Measurements from ENCODE around the gene ASCL3. TPM values are rescaled to one million over a fixed set of nuclear protein-coding genes. Genes with fewer than 3 reads are reported as not detected.

ASCL3 gene
- total RNA-seq, 1 experiment from 2014 or later = not detected

DNA sequence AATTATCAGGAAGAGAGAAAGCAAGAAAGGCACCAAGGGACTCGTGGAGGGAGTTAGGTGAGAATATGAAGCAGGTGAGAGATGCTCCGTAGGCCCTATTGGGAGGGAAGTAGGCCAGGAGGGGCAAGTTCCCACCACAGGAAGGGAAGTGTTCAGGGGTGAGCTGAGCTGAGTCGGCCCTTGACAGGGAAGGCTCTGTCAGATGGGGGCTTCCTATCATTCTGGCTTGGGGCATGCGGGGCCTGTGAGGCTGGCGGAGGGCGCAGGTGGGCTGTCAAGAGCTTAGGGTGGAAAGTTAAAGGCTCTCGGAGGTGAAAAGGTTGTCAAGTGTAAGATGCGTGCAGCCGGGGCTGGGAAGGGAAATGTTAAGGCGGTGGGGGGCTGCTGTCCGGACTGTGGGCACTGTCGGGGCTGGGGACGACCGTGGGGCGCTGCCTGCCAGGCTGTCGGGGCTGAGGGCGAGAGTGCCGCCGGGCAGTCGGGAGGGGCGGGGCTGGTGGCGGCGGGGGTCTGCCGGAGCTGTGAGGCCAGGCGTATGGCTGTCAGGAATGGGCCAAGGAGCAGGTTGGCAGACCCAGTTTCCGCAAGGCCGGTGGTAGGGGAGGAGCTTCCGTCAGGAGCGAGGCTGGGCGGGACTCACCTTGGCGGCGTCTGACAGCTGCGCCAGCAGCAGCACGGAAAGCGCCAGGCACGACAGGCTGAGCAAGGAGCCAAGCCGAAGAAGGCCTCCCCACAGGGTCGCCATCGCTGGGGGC lies 20.9 kb upstream of the ASCL3 start:
- POLR2A ChIA-PET (ENCODE audit: low non-redundant PET) = no interaction called here
- Histone ChIP-seq H3K36me3 (ENCODE audit: insufficient read depth, low read length, poor library complexity, severe bottlenecking) (no peaks in the 10 kb centered on the region), H3K27me3 (replicated peaks; ENCODE audit: insufficient read depth, low read depth, low read length, poor library complexity) (no peaks in the 10 kb centered on the region), H3K9me3 (ENCODE audit: low read depth, low read length, poor library complexity, severe bottlenecking) (no peaks in the 10 kb centered on the region), H3K4me3 (ENCODE audit: low read depth, low read length, poor library complexity, severe bottlenecking) (peak overlapping the region; percentile 92), H3K4me1 (ENCODE audit: insufficient read depth, low read length, poor library complexity, severe bottlenecking) (no peaks in the 10 kb centered on the region), H3K27ac (ENCODE audit: low read depth, low read length, poor library complexity, severe bottlenecking) (peak overlapping the region; percentile 73)
- CTCF ChIA-PET = no interaction called here
- intact Hi-C loops (cut with micrococcal nuclease; ENCODE audit: unreplicated experiment) = loop anchor here (2.0 to 10.0 kb wide), 2 partner anchors 53 to 279 kb away; partner anchors contain the start of genes AKIP1, RPL27A and TRIM66
- no peak for DNase-seq (ENCODE audit: low spot score)
- no peak for TF ChIP-seq EZH2 (IDR thresholded peaks at IDR 0.05; ENCODE audit: borderline replicate concordance, low read depth, low read length, poor library complexity, severe bottlenecking)
- TF ChIP-seq, protein P1, sequence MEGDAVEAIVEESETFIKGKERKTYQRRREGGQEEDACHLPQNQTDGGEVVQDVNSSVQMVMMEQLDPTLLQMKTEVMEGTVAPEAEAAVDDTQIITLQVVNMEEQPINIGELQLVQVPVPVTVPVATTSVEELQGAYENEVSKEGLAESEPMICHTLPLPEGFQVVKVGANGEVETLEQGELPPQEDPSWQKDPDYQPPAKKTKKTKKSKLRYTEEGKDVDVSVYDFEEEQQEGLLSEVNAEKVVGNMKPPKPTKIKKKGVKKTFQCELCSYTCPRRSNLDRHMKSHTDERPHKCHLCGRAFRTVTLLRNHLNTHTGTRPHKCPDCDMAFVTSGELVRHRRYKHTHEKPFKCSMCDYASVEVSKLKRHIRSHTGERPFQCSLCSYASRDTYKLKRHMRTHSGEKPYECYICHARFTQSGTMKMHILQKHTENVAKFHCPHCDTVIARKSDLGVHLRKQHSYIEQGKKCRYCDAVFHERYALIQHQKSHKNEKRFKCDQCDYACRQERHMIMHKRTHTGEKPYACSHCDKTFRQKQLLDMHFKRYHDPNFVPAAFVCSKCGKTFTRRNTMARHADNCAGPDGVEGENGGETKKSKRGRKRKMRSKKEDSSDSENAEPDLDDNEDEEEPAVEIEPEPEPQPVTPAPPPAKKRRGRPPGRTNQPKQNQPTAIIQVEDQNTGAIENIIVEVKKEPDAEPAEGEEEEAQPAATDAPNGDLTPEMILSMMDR (conservative IDR thresholded peaks at IDR 0.05; ENCODE audit: low read depth, low read length) = no peak
- BruUV-seq (replicated peaks) = no TSS peak

DNA sequence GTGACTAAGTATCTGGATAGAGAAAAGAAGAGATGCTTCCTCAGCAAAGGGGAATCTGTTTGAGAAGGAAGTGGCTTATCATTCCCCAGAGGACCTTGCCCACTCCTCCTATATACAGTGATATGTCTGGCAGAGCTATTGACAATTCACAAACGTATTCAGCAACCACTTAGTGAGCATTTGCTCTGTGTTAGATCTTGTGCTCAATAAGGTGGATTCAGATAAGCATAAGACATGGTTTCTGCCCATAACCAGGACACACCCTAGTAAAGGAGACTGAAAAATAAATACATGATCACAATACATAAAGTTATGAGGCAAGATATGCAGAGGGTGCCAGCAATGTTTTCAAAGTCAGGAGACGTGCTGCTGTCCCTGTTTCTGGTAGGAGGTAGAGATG lies 20.0 kb upstream of the ASCL3 start:
- intact Hi-C loops (cut with micrococcal nuclease; ENCODE audit: unreplicated experiment) = loop anchor here (10.0 kb wide), 1 partner anchor 278 kb away; the partner anchor contains the start of genes RPL27A and TRIM66
- no peaks in the 10 kb centered on the region for H3K9me3 ChIP-seq (ENCODE audit: low read depth, low read length, poor library complexity, severe bottlenecking)
- no peaks in the 10 kb centered on the region for H3K4me1 ChIP-seq (ENCODE audit: insufficient read depth, low read length, poor library complexity, severe bottlenecking)
- TF ChIP-seq EZH2 (IDR thresholded peaks at IDR 0.05; ENCODE audit: borderline replicate concordance, low read depth, low read length, poor library complexity, severe bottlenecking) = no peak
- TF ChIP-seq, protein P1 (conservative IDR thresholded peaks at IDR 0.05; ENCODE audit: low read depth, low read length) = no peak
- ChIA-PET CTCF (no interaction called here), POLR2A (ENCODE audit: low non-redundant PET) (no interaction called here)
- BruUV-seq (replicated peaks) = TSS peak; percentile 33
- H3K4me3 ChIP-seq (ENCODE audit: low read depth, low read length, poor library complexity, severe bottlenecking) = peak overlapping the region; percentile 92
- no peaks in the 10 kb centered on the region for H3K27me3 ChIP-seq (replicated peaks; ENCODE audit: insufficient read depth, low read depth, low read length, poor library complexity)
- H3K27ac ChIP-seq (ENCODE audit: low read depth, low read length, poor library complexity, severe bottlenecking) = no peak overlapping the region
- no peaks in the 10 kb centered on the region for H3K36me3 ChIP-seq (ENCODE audit: insufficient read depth, low read length, poor library complexity, severe bottlenecking)
- DNase-seq (ENCODE audit: low spot score) = no peak

DNA sequence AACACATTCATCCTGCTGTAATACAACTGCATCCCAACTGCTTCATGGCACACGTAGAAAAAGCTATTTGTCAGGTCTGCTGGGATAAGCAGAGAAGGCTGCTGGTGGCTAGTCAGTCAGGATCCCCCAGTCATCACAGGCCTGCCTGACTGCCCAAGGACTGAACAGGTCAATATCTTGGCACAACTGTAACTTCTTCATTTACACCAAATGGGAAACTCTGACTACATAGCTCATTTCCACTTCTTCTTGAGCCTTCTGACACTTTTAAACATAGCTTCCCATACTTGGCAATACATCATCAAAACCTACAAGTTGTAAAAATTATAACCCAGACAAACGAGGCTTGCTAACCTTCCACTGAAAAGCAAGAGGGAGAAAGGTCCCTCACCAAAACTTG lies 18.6 kb upstream of the ASCL3 start:
- POLR2A ChIA-PET (ENCODE audit: low non-redundant PET) = no interaction called here
- no peak overlapping the region for H3K27ac ChIP-seq (ENCODE audit: low read depth, low read length, poor library complexity, severe bottlenecking)
- CTCF ChIA-PET = interaction anchor here (0.7 kb wide), 1 partner anchor 176 kb away, joined by 3 read pairs; no protein-coding TSS in a partner anchor
- no peak overlapping the region for H3K4me3 ChIP-seq (ENCODE audit: low read depth, low read length, poor library complexity, severe bottlenecking)
- BruUV-seq (replicated peaks) = no TSS peak
- DNase-seq (ENCODE audit: low spot score) = no peak
- no peaks in the 10 kb centered on the region for H3K4me1 ChIP-seq (ENCODE audit: insufficient read depth, low read length, poor library complexity, severe bottlenecking)
- no peaks in the 10 kb centered on the region for H3K27me3 ChIP-seq (replicated peaks; ENCODE audit: insufficient read depth, low read depth, low read length, poor library complexity)
- H3K36me3 ChIP-seq (ENCODE audit: insufficient read depth, low read length, poor library complexity, severe bottlenecking) = no peaks in the 10 kb centered on the region
- TF ChIP-seq EZH2 (IDR thresholded peaks at IDR 0.05; ENCODE audit: borderline replicate concordance, low read depth, low read length, poor library complexity, severe bottlenecking) = no peak
- TF ChIP-seq, protein P1 (conservative IDR thresholded peaks at IDR 0.05; ENCODE audit: low read depth, low read length) = no peak
- intact Hi-C loops (cut with micrococcal nuclease; ENCODE audit: unreplicated experiment) = loop anchor here (10.0 kb wide), 1 partner anchor 277 kb away; the partner anchor contains the start of genes RPL27A and TRIM66
- H3K9me3 ChIP-seq (ENCODE audit: low read depth, low read length, poor library complexity, severe bottlenecking) = no peaks in the 10 kb centered on the region

Data from A673 (cell line).